ENCODE data around the gene LAPTM5.

LAPTM5 gene

DNA sequence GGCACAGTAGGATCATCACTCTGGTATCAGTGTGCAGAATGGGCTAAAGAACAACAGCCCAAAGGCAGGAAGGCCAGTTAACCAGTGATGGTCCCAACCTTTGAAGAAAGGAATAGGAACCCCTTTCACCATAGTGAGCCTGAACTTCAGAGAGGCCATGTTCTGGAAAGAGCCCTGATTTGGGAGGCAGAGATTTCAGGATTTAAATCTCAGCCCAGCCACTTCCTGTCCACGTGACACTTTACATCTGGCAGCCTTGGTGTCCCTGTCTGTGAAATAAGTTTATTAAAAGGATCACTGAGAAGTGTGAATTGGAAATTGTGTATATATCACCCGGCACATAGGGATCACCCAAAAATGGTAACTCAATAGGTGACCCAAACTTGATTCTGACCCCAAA lies 47.2 kb downstream of the LAPTM5 start:
- DNase-seq = no peak
- intact Hi-C loops (cut with DNase I) = loop anchor here (5.0 kb wide), 1 partner anchor 1828 kb away; no protein-coding TSS in a partner anchor

- DNase-seq = no peak
- intact Hi-C loops (cut with DNase I) = loop anchor here (10.0 kb wide), 2 partner anchors 1674 to 1924 kb away; no protein-coding TSS in a partner anchor
Measured at GRCh38 chr1:30708361-30708728, 49.2 kb downstream of the LAPTM5 start.

DNA sequence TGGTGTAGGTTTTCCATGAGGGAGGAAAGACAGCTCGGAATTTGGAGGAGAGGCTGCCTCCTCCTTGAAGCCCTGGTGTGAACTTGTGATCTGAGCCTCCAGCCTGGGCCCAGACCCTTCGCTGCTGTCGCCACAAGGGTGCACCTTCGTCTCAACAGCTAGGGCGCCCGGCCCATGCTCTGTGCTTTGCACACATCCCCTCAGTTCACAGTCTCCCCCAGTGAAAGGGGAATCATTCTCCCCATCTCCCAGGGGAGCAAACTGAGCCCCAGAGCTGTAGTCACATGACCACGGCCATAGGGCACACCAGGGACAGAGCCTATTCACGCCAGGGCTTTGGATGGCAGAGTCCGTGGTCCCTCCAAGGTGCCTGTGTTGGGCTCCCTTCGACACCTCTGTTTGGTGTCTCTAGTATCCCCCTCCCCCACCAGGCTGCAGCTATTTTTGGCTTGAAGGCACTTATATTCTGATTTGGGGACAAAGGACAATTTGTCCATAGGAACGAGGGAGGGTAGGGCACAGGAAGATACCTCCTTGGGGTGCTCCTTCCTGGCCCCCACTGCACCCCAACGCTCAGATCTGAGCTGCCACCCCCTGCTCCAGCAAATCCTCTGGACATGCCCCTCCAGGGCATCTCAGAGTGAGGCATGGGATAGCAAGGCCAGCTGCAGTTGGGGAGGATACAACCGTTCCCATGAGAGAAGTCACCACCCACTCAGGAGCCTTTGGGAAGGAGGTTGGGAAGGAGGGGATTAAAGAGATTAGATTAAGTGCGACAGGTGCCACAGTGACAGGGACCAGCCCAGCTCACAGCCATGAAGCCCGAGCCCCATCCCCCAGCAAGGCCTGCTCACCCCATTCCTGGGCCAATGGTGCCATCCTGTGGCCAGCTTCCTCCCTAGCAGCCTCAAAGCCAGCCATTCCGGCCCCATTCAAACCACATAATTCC lies 49.9 kb downstream of the LAPTM5 start:
- peak; percentile 73 to 99 (median 88) for DNase-seq
- intact Hi-C loops (cut with DNase I) = loop anchor here (2.0 to 10.0 kb wide), 3 partner anchors 1471 to 1923 kb away; partner anchors contain the start of gene PTPRU

GRCh38 chr1:30706528-30706927 lies 51.0 kb downstream of the LAPTM5 start:
- DNase-seq = peak in 6 of 10 donors; percentile 49 to 92 (median 59)
- intact Hi-C loops (cut with DNase I) = loop anchor here (2.0 to 10.0 kb wide), 3 partner anchors 1470 to 1922 kb away; partner anchors contain the start of gene PTPRU

DNA sequence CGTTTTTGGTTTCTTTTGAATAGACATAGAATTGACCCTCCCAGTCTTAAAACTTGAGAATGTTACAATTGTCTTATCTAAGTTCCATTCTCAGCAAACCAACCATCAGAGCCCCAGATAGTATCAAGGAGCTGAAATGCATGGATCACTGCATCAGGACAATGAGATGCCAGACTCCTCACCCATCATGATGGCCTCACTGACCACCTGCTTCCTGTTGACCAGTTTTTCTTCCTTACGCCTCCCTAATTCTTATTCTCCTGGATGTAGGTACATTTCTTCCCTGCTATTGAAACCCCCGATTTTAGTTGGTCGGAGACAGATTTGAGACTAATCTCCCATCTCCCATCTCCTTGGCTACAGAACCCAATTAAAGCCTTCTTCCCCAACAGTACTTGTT lies 51.9 kb downstream of the LAPTM5 start:
- no peak for DNase-seq
- intact Hi-C loops (cut with DNase I) = loop anchor here (2.0 to 10.0 kb wide), 3 partner anchors 1469 to 1921 kb away; partner anchors contain the start of gene PTPRU

GRCh38 chr1:30704765-30705509 lies 52.6 kb downstream of the LAPTM5 start:
- intact Hi-C loops (cut with DNase I) = loop anchor here (10.0 kb wide), 2 partner anchors 1670 to 1920 kb away; no protein-coding TSS in a partner anchor
- peak in 5 of 10 donors; percentile 37 to 90 (median 42) for DNase-seq

DNA sequence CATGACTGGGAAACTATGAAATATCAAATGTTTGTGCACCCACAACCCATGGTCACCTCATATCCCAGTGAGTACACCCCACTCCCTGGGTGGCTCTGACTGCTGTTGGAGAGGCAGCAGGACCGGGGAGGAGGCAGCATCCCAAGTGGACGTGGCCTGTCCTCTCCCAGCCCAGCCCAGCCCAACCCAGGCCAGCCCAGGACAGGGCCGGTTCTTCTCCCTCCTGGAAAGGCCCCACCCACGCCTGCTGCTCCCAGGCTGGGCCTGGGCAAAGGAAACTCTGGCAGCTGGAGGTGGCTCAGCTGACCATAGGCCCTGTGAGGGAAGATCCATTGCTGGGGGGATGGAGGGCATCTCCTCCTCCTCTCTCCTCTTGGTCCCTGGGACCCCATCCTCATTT lies 53.3 kb downstream of the LAPTM5 start:
- no peak for DNase-seq
- intact Hi-C loops (cut with DNase I) = loop anchor here (10.0 kb wide), 2 partner anchors 1669 to 1919 kb away; no protein-coding TSS in a partner anchor

DNA sequence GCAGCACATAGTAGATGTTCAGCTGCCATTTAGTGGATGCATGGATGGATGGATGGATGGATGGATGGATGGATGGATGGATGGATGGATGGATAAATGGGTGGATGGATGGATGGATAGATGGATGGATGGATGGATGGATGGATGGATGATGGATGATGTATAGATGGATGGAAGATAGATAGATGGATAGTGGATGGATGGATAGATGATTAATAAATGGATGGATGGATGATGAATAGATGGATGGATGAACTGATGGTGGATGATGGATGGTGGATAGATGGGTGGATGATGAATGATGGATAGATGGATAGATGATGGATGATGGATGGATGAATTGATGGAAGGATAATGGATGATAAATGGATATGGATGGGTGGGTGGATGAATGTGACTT lies 54.8 kb downstream of the LAPTM5 start:
- intact Hi-C loops (cut with DNase I) = loop anchor here (10.0 kb wide), 2 partner anchors 1668 to 1918 kb away; no protein-coding TSS in a partner anchor
- no peak for DNase-seq

- no peak for DNase-seq
- intact Hi-C loops (cut with DNase I) = loop anchor here (10.0 kb wide), 2 partner anchors 1666 to 1916 kb away; no protein-coding TSS in a partner anchor
Measured at GRCh38 chr1:30701258-30701633, 56.3 kb downstream of the LAPTM5 start.

DNA sequence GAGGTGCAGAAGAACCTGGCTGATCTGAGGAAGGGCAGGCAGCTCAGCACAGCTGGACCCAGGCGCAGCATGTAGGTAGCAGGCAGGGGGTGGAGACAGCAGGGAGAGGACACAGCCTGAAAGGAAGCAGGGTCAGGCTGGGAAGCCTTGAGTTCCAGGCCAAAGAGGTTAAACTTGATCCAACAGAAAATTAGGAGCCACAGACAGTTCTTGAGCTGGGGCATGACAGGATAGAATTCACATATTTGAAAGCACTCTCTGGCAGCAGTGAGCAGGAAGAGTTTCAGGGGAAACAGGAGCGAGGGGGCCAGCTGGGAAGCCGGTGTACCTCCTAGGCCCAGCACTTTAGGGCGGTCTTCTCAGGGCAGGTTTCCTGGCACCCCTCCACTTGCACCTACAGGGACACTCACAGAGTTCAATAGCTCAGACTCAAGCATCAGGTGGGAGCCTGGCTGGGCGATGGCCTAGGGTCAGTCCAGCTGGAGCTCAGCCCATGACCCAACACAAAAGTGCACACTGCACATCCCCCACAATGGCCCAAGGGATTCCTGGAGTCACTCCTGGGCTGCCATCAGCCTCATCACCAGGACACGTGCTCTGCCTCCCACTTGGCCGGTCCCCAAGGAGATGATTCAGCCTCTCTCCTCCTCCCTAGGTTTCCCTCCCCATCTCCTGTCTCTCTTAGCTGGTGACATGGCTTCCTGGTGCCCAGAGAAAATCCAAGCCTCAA lies 56.9 kb downstream of the LAPTM5 start:
- peak in 3 of 10 donors; percentile 31 to 82 (median 43) for DNase-seq

DNA sequence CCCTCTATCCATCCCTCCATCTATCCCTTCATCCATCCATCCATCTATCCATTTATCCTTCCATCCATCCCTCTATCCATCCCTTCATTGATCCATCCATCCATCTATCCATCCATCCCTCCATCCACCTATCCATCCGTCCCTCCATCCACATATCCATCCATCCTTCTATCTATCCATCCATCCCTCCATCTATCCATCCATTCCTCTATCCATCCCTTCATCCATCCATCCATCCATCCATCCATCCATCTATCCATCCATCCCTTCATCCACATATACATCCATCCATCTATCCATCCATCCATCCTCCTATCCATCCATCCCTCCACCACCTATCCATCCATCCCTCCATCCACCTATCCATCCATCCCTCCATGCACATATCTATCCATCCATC lies 57.8 kb downstream of the LAPTM5 start:
- DNase-seq = no peak
- intact Hi-C loops (cut with DNase I) = loop anchor here (10.0 kb wide), 2 partner anchors 1665 to 1915 kb away; no protein-coding TSS in a partner anchor

More for the DNA sequence above, 56.9 kb downstream of the LAPTM5 start:
- intact Hi-C loops (cut with DNase I) = loop anchor here (10.0 kb wide), 2 partner anchors 1666 to 1916 kb away; no protein-coding TSS in a partner anchor

GRCh38 chr1:30698401-30698981 lies 59.1 kb downstream of the LAPTM5 start:
- DNase-seq = peak in 1 of 10 donors; percentile 83
- intact Hi-C loops (cut with DNase I) = no loop called here

- intact Hi-C loops (cut with DNase I) = no loop called here
- peak in 1 of 10 donors; percentile 60 for DNase-seq
Measured at GRCh38 chr1:30697571-30698376, 59.8 kb downstream of the LAPTM5 start.

DNA sequence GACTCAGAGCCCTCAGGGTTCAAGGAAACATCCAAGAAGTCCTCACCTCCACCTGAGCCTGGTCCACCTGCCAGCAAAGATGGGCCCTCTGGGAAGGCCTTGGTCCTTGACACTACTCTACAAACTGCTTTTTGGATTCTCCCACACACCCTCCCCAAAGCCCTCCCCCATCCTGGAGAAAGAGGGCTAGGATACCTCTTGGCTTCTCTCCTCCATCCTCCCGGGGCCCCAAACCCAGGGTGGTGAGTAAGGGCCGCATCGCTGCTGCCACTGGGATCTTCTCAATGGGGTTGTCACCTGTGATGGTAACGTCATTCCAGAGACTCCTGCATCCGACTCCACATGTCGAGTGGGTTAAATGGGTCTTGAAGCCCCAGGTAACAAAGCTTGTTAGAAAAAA lies 60.7 kb downstream of the LAPTM5 start:
- intact Hi-C loops (cut with DNase I) = no loop called here
- DNase-seq = peak in 1 of 10 donors; percentile 56

GRCh38 chr1:30695439-30695841 lies 62.1 kb downstream of the LAPTM5 start:
- intact Hi-C loops (cut with DNase I) = no loop called here
- peak in 1 of 10 donors; percentile 58 for DNase-seq

- DNase-seq = peak in 1 of 10 donors; percentile 35
- intact Hi-C loops (cut with DNase I) = no loop called here
Measured at GRCh38 chr1:30694280-30695175, 63.0 kb downstream of the LAPTM5 start.

DNA sequence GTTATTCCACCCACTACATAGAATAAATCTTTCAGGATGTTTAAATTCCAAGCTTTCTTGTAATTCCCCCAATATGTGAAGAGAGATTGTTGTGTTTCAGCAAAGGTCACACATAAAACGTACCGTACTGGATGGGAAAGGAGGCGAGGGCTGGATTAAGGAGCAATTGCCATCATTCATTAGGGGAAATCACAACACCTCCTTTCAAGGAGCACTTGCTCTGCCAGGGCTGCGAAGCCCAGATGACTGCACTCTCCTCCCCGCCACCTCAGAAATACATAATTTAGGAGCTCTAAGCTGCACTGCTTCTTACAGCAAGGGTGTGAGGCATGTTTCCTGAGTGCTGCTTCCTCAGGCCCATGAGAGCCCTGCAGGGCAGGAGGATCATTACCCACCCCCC lies 63.8 kb downstream of the LAPTM5 start:
- no peak for DNase-seq
- intact Hi-C loops (cut with DNase I) = no loop called here

All from posterior cingulate gyrus (tissue), 11 donors.